ENCODE measurements around the gene CCDC13.

Gene CCDC13

DNA sequence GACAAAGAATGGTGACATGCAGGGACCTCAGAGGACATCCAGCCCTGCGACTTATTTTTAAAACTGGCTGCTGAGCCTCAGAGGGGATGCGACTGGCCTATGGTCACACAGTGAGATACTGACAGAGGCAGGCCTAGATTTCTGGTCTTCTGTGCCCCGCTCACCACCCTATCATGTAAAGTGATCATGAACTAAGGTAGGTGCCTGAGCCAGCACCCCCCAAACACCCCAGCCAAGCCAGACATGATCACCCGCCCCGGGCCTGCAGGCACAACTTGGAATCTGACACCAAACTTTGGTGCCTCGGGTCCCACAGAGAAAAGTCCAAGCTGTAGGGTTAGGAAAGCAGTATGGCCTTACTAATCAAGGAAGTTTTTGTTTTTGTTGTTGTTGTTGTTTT lies 36.5 kb downstream of the CCDC13 start:
- CTCF ChIA-PET: no interaction called here
- H3K27ac ChIP-seq: no peak overlapping the region
- DNase-seq (ENCODE audit: low spot score): no peak
- POLR2A ChIA-PET (ENCODE audit: low non-redundant PET): no interaction called here
- TF ChIP-seq, protein P1, sequence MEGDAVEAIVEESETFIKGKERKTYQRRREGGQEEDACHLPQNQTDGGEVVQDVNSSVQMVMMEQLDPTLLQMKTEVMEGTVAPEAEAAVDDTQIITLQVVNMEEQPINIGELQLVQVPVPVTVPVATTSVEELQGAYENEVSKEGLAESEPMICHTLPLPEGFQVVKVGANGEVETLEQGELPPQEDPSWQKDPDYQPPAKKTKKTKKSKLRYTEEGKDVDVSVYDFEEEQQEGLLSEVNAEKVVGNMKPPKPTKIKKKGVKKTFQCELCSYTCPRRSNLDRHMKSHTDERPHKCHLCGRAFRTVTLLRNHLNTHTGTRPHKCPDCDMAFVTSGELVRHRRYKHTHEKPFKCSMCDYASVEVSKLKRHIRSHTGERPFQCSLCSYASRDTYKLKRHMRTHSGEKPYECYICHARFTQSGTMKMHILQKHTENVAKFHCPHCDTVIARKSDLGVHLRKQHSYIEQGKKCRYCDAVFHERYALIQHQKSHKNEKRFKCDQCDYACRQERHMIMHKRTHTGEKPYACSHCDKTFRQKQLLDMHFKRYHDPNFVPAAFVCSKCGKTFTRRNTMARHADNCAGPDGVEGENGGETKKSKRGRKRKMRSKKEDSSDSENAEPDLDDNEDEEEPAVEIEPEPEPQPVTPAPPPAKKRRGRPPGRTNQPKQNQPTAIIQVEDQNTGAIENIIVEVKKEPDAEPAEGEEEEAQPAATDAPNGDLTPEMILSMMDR (conservative IDR thresholded peaks at IDR 0.05; ENCODE audit: low read depth): no peak

DNA sequence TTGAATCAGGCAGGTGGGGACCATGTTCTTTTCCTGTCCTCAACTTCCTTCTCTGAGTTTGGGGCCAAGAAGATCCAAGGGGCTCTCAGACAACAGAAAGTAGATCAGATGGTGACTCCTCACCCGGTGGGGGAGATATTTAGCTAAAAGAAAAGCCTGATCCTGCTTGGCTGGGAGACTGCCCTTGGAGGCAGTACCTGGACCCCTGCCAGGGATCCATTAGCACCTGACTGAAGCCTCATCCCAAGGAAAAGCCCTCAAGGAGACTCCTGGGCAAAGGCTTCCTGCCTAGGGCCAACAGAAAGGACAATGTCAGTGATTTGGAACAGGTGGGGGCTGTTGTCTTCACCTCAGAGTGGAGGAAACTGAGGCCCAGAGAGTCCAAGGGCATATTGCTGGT lies 37.0 kb downstream of the CCDC13 start:
- CTCF ChIA-PET: interaction anchor here (0.9 kb wide), 1 partner anchor 94 kb away, joined by 3 read pairs; no protein-coding TSS in a partner anchor

DNA sequence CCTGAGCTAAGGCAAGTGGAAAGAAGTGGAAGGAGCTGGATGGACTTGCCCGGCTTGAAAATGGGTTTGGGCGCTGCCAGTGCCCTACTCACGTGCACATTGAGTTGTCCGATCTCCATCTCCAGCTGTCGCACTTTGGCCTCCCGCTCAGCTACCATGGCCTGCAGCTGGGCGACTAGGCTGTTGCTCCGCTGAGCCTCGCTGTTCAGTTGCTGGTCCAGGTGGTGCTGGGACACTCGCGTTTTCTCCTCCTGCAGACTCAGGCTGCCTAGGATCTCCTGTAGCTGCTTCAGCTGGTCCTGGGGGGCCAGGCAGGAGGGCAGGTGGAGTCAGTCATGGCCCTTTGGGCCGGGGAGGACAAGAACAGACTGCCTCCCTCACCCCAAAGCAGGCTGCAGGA lies 37.4 kb downstream of the CCDC13 start:
- ChIA-PET CTCF (interaction anchor here (0.9 kb wide), 1 partner anchor 95 kb away, joined by 3 read pairs; no protein-coding TSS in a partner anchor), POLR2A (ENCODE audit: low non-redundant PET) (no interaction called here)
- TF ChIP-seq, protein P1 (conservative IDR thresholded peaks at IDR 0.05; ENCODE audit: low read depth): no peak
- DNase-seq (ENCODE audit: low spot score): no peak
- H3K27ac ChIP-seq: no peak overlapping the region

More for the DNA sequence above, 37.0 kb downstream of the CCDC13 start:
- POLR2A ChIA-PET (ENCODE audit: low non-redundant PET): no interaction called here
- TF ChIP-seq, protein P1 (conservative IDR thresholded peaks at IDR 0.05; ENCODE audit: low read depth): no peak
- no peak for DNase-seq (ENCODE audit: low spot score)
- no peak overlapping the region for H3K27ac ChIP-seq

DNA sequence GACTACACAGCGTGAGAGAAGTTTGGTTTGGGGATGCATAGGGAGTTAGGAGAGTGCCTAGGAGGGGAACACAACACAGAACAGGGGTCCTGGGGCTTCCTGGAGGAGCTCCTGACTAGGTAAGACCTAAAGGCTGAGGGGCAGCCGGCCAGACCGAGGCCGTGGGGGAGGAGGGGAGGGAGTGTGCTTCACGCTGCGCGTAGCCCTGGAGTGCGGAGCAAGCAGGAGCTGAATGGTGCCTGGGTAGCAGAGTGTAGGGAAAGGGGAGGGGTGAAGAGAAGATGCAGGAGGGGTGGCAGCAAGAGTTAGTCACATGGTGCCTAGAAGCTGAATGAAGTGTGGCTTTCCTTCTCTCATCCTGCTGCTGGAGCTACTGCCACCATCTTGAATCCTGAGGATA lies 38.0 kb downstream of the CCDC13 start:
- POLR2A ChIA-PET (ENCODE audit: low non-redundant PET): no interaction called here

DNA sequence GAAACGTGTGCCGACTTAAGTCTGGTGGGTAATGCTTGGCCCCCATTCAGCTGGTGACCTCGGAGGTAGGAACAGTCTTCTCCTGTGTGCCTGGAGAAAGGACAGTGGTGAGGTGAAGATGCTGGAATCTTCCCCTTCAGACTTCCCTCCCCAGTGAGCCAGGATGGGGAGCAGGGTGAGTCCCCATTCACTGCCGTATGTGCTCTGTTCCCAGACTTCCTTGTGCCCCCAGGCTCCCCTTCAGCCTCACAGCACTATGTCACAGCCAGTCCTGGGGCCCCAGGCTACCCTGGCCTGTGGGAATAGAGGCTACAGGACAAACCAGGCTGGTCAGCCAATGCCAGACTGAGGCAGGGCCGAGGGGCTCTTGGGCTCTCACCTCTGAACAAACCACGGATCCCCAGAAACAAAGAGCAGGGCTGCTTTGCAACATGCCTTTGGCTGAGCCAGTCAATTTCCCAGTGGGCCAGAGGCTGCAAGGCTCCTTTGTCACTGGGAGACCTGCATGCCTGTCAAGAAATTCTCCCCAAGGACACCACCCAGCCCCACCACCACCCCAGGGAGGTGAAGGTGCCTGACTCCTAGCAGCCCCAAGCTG lies 38.7 kb downstream of the CCDC13 start:
- DNase-seq (ENCODE audit: low spot score): no peak
- ChIA-PET CTCF (no interaction called here), POLR2A (ENCODE audit: low non-redundant PET) (no interaction called here)
- TF ChIP-seq, protein P1 (conservative IDR thresholded peaks at IDR 0.05; ENCODE audit: low read depth): no peak
- no peak overlapping the region for H3K27ac ChIP-seq

More for the DNA sequence above, 38.0 kb downstream of the CCDC13 start:
- CTCF ChIA-PET: interaction anchor here (0.9 kb wide), 1 partner anchor 96 kb away, joined by 3 read pairs; no protein-coding TSS in a partner anchor
- DNase-seq (ENCODE audit: low spot score): no peak
- no peak overlapping the region for H3K27ac ChIP-seq
- TF ChIP-seq, protein P1 (conservative IDR thresholded peaks at IDR 0.05; ENCODE audit: low read depth): no peak

DNA sequence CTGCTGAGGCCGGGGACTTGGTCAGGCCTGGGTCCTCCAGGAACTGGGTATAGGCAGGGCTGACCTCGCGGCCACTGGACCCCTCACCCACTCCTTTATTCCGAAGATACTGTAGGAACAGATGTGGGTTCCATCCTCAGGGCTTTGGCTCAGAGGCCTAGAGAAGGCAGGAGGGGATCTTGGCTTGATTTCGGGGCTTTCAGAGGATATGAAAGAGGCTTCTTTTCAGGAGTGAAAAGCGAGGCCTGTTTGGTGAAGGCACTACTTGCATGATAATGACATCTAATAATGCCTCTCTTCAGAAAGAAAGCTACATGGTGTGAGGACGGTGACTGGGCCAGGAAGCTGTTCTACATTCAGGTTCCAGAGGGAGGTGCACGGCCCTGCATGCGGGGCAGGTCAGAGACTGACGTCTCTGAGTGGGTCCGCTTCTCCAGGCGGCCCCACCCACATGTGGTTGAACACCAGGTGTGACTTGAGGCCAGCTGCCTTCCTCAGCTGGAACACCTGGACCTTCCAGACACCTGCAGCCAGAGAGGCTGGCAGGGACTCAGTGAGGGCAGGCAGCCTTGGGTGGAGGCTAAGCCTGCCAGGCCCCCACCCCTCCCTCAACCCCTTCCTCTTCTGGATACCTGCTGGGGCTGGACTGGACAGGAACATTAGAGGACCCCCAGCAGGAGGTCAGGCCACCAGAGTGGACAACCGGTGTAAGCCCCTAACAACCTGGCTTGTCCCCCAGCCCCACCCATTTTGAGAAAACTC lies 39.4 kb downstream of the CCDC13 start:
- CTCF ChIA-PET: no interaction called here
- H3K27ac ChIP-seq: no peak overlapping the region
- POLR2A ChIA-PET (ENCODE audit: low non-redundant PET): no interaction called here
- TF ChIP-seq, protein P1 (conservative IDR thresholded peaks at IDR 0.05; ENCODE audit: low read depth): no peak
- no peak for DNase-seq (ENCODE audit: low spot score)
